ENCODE data around the gene TCHH. TPM values are rescaled to one million over a fixed set of nuclear protein-coding genes. Genes with fewer than 3 reads are reported as not detected.
"Not testable (repeated sequence)": the region's sequence is repeated elsewhere in the genome, so short reads cannot be mapped to it uniquely, and the experiment has no call there.

The TCHH gene
- total RNA-seq, 2 donors from 2014 or later: 0.04 TPM; not detected in 1

DNA sequence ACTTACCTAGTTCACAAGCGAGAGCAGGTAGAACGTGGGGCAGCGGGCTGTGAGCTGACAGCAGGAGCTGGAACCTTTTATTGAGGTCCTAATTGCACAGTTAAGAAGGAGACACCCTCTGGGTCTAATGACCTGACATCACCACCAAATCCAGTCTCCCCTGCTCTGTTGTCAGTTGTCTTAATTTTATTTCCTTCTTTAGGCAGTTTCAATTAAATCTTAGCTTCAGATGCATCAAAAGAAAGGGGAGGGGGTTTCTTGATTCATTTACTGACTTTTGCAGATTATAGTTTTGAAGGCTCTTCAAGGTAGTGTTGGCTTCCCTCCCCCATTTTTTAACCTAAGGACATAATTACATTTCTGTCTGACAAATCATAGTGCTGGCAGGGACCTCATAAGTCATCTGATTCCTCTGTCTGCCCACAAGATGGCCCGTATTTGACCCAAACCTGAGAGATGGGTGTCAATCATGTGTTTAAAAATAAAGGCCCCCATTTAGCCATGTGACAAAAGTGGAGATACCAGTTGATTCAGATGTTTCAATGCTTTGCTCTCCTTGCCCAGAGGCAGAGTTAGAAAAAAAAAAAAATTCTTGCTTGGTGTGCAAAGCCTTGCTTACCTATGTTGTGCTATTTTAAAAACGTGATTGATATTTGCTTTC is 26.1 kb downstream of the TCHH start, which contains the start of gene TCHHL1:
Gene TCHHL1 (minus strand): TSS at position 51 of the 661 bp plus-strand sequence. CDS start 921 bp downstream, outside the sequence.
- Mint-ChIP-seq H3K36me3 (no peaks in the 10 kb centered on the region), H3K9me3 (peaks cover 8 to 9% of the 10 kb centered on the region in 2 donors), H3K27ac (no peak within 1 kb of the TSS)
- no peak for DNase-seq (ENCODE audit: low spot score in 2 of 2)
- no peak for ATAC-seq

DNA sequence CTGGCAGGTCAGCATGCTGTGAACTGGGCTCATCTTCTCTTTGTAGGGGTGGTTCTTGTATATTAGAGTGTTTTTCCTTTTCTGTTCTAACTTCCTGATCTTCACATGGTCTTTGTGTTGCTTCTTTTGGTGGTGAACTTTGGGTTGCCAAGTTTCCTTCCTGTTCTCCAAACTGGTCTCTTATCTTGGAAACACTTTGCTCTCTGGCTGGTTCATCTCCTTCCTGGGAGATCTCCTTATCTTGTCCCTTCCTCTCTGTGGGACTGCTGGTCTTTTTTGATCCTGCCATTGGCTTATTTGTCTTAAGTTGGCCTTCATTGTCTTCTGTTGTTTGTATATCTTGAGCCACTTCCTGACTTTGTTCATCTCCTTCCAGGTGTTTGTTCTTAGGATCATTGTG is 28.5 kb downstream of the TCHH start:
- Mint-ChIP-seq H3K9me3 (peaks cover 2 to 8% of the 10 kb centered on the region in 2 donors), H3K36me3 (no peaks in the 10 kb centered on the region), H3K27ac (no peak overlapping the region)
- ATAC-seq (no peak), DNase-seq (ENCODE audit: low spot score in 2 of 2) (no peak)

- ATAC-seq (no peak), DNase-seq (ENCODE audit: low spot score in 2 of 2) (no peak)
- Mint-ChIP-seq H3K9me3 (no peaks in the 10 kb centered on the region), H3K36me3 (no peaks in the 10 kb centered on the region), H3K27ac (no peak overlapping the region)
These were observed 30.4 kb downstream of the TCHH start for GRCh38 chr1:152084853-152085252.

- DNase-seq (ENCODE audit: low spot score in 2 of 2); H3K36me3 Mint-ChIP-seq; H3K9me3 Mint-ChIP-seq; ATAC-seq; H3K27ac Mint-ChIP-seq: not testable (repeated sequence)
These were observed 34.2 kb downstream of the TCHH start for GRCh38 chr1:152081026-152081425.

DNA sequence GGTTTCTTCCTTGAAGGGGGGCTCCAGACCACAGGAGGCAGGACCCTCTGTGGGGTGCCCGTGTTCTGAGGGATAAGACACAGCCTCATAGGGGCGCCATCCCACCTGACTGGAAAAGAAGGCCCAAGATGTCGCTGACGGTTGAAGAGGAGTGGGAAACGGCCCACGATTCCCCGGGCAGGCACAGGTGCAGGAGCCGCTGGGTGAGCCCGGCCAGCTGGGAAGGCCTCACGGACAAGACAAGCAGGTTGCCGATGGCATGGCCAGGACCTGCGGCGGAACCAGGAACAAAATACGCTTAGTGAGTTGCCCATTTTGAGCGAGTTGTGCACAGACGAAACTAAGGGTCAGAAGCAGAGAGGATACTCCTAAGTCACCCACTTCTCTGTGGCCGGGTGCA is 34.8 kb downstream of the TCHH start:
- ATAC-seq; H3K9me3 Mint-ChIP-seq; DNase-seq (ENCODE audit: low spot score in 2 of 2); H3K36me3 Mint-ChIP-seq; H3K27ac Mint-ChIP-seq: not testable (repeated sequence)

GRCh38 chr1:152078831-152079441 is 36.3 kb downstream of the TCHH start:
- ATAC-seq: no peak
- no peaks in the 10 kb centered on the region for H3K9me3 Mint-ChIP-seq
- H3K36me3 Mint-ChIP-seq: no peaks in the 10 kb centered on the region
- no peak overlapping the region for H3K27ac Mint-ChIP-seq
- DNase-seq (ENCODE audit: low spot score in 2 of 2): no peak

GRCh38 chr1:152072311-152072710 is 42.9 kb downstream of the TCHH start:
- DNase-seq (ENCODE audit: low spot score in 2 of 2): no peak
- no peak for ATAC-seq
- H3K9me3 Mint-ChIP-seq: no peaks in the 10 kb centered on the region
- no peak overlapping the region for H3K27ac Mint-ChIP-seq
- no peaks in the 10 kb centered on the region for H3K36me3 Mint-ChIP-seq

DNA sequence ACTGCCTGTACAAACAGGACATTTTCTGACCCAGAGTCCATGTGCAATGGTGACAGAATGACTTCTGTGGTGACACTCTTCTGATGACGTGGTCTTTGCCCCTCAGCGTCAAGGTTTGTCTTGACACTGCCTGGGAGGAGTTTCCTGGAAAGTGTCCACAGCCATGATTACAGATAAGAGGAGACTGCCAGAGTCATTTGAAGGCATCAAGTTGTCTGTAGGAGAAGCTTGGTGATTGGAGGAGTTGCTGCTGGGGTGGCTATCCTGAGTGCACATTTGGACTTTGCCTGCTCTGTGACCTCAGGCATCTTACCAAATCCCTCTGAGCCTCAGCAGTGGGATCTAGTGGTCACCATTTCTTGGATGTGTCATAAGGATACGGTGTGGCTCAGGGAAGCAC is 44.1 kb downstream of the TCHH start:
- H3K36me3 Mint-ChIP-seq: no peaks in the 10 kb centered on the region
- no peak for DNase-seq (ENCODE audit: low spot score in 2 of 2)
- no peak overlapping the region for H3K27ac Mint-ChIP-seq
- H3K9me3 Mint-ChIP-seq: no peaks in the 10 kb centered on the region
- no peak for ATAC-seq

GRCh38 chr1:152067929-152068328 is 47.3 kb downstream of the TCHH start:
- H3K9me3 Mint-ChIP-seq: no peaks in the 10 kb centered on the region
- H3K27ac Mint-ChIP-seq: no peak overlapping the region
- no peak for DNase-seq (ENCODE audit: low spot score in 2 of 2)
- H3K36me3 Mint-ChIP-seq: no peaks in the 10 kb centered on the region
- no peak for ATAC-seq

DNA sequence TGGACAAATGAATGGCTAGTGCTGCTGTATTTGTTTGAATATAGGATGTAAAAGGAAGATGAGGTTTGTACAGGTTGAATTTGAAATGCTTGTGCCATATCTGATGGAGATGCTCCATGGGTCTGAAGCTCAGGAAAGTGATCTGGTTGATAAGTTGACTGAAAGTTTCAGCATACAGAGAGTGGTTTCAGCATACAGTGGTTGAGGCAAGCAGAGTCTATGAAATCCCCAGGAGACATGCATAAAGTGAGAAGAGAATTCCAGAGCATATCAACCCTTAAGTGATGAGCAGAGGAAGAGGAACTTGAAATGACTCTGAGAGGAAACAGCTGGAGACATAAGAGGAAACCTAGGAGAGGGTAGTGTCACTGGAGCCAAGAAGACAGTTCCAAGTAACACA is 48.1 kb downstream of the TCHH start:
- ATAC-seq: no peak
- Mint-ChIP-seq H3K36me3 (no peaks in the 10 kb centered on the region), H3K27ac (no peak overlapping the region), H3K9me3 (no peaks in the 10 kb centered on the region)
- no peak for DNase-seq (ENCODE audit: low spot score in 2 of 2)

DNA sequence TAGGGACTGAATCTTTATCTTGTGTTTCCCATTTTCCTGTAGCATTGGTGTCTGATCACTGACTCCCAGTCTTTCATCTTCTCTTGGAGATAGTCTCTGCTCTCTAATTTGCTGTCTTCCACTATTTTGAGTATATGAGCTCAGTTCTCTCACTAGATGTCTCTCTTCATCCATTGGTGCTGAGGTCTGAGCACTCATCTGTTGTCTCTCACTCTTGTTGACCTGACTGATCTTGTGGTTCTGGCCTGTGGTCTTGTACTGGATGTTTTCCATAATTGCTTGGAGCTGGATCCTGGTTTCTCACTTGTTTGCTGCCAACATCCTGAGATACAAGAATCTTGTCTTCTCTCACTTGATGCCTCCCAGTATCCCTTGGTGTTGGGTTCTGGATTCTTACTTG is 53.3 kb downstream of the TCHH start:
- H3K36me3 Mint-ChIP-seq: no peaks in the 10 kb centered on the region
- no peak overlapping the region for H3K27ac Mint-ChIP-seq
- no peaks in the 10 kb centered on the region for H3K9me3 Mint-ChIP-seq
- DNase-seq (ENCODE audit: low spot score in 2 of 2) (no peak), ATAC-seq (no peak)

Other genes with a start within 250 kb of the TCHH start
- gene THEM4, start 205.9 kb downstream of the TCHH start, total RNA-seq: 10 to 100 TPM; 20.4 to 27.4 TPM
- 100 to 1,000 TPM in 1 of 2 donors, 10 to 100 TPM in 1; 49.2 to 290 TPM for gene S100A10, start 121.6 kb downstream of the TCHH start, total RNA-seq
- gene S100A11, start 78.4 kb downstream of the TCHH start, total RNA-seq: 100 to 1,000 TPM; 197 to 272 TPM
- not detected for gene TCHHL1, start 26.4 kb downstream of the TCHH start, total RNA-seq
- not detected for gene RPTN, start 43.8 kb upstream of the TCHH start, total RNA-seq
- gene HRNR, start 108.7 kb upstream of the TCHH start, total RNA-seq: not detected
- gene FLG, start 209.8 kb upstream of the TCHH start, total RNA-seq: not detected
- gene FLG2, start 244.6 kb upstream of the TCHH start, total RNA-seq: not detected

Measured in activated naive CD4-positive, alpha-beta T cell treated with anti-CD3 and anti-CD28 coated beads, Interleukin-2, amount 50 U/mL, for 72 hours (primary cell).